A673 (cell line): Measurements from ENCODE around the gene DBX1. TPM values are rescaled to one million over a fixed set of nuclear protein-coding genes. Genes with fewer than 3 reads are reported as not detected.
"Not testable (repeated sequence)": the region's sequence is repeated elsewhere in the genome, so short reads cannot be mapped to it uniquely, and the experiment has no call there.

Experiments
- BruUV-seq: library from RNA; stranded (reverse); fragments of 400-500 nt; replicated peaks from 2 replicates; lab custom pipeline; 2021; lab: Mats Ljungman, UMichigan
- CTCF ChIA-PET: fragments of 300-600 bp; sonication (Branson Sonifier 250); formaldehyde crosslinking; loops from one replicate; lab custom pipeline; 2022; ENCODE audit warnings: antibody characterized with exemption; lab: Charles Lee
- POLR2A ChIA-PET: fragments of 300-600 bp; sonication (Branson Sonifier 250); formaldehyde crosslinking; loops from one replicate; lab custom pipeline; 2022; ENCODE audit warnings: antibody characterized with exemption; ENCODE audit not compliant: low non-redundant PET; lab: Charles Lee
- DNase-seq: peaks from one replicate; pipeline ENCODE4 v3.0.0-alpha.2; 2015; ENCODE audit warnings: low spot score
- H3K27ac ChIP-seq: fragments of 200-600 bp; sonication (generic); 2 replicates; pipeline ENCODE4 v1.5.1; 2016; ENCODE audit warnings: mixed run types, low read depth, mild to moderate bottlenecking, mixed read lengths, antibody characterized with exemption, low read length; ENCODE audit not compliant: poor library complexity, severe bottlenecking
- H3K27me3 ChIP-seq: fragments of 200-600 bp; sonication (generic); replicated peaks from 2 replicates; pipeline ENCODE4 v1.6.1; 2017; ENCODE audit warnings: mixed run types, low read depth, mild to moderate bottlenecking, mixed read lengths, antibody characterized with exemption, low read length; ENCODE audit not compliant: insufficient read depth, poor library complexity
- H3K36me3 ChIP-seq: fragments of 200-600 bp; sonication (generic); 2 replicates; pipeline ENCODE4 v1.6.1; 2016; ENCODE audit warnings: mixed run types, mild to moderate bottlenecking, mixed read lengths, antibody characterized with exemption, low read length; ENCODE audit not compliant: insufficient read depth, poor library complexity, severe bottlenecking
- H3K4me1 ChIP-seq: fragments of 200-600 bp; sonication (generic); 2 replicates; pipeline ENCODE4 v1.6.1; 2017; ENCODE audit warnings: mixed run types, mild to moderate bottlenecking, mixed read lengths, antibody characterized with exemption, low read length; ENCODE audit not compliant: insufficient read depth, poor library complexity, severe bottlenecking
- H3K4me3 ChIP-seq: fragments of 200-600 bp; sonication (generic); 2 replicates; pipeline ENCODE4 v1.5.1; 2016; ENCODE audit warnings: low read depth, mixed run types, mild to moderate bottlenecking, mixed read lengths, low read length; ENCODE audit not compliant: poor library complexity, severe bottlenecking
- H3K9me3 ChIP-seq: fragments of 200-600 bp; sonication (generic); 2 replicates; pipeline ENCODE4 v1.6.1; 2016; ENCODE audit warnings: mixed run types, low read depth, mild to moderate bottlenecking, mixed read lengths, antibody characterized with exemption, low read length; ENCODE audit not compliant: poor library complexity, severe bottlenecking
- CTCF ChIP-seq: fragments of 300-800, 200-600 bp; sonication (generic); conservative IDR thresholded peaks from 2 replicates; pipeline ENCODE4 v1.5.1; 2017; ENCODE audit warnings: low read depth, mild to moderate bottlenecking, antibody characterized with exemption, low read length, moderate library complexity, mixed read lengths
- EZH2 ChIP-seq: fragments of 200-600 bp; sonication (generic); IDR thresholded peaks from 2 replicates; pipeline ENCODE4 v1.6.1; 2017; ENCODE audit warnings: borderline replicate concordance, low read depth, mild to moderate bottlenecking, mixed read lengths, antibody characterized with exemption, low read length; ENCODE audit not compliant: poor library complexity, severe bottlenecking
- intact Hi-C: fragments of 100-400 bp; cut with micrococcal nuclease; formaldehyde crosslinking; loops from one replicate; pipeline ENCODE4 v1.10.0; 2022; ENCODE audit not compliant: unreplicated experiment
- total RNA-seq: library from RNA; stranded (reverse); gene quantifications from 2 replicates; pipeline ENCODE4 v1.2.3, GENCODE V29; 2021

Gene DBX1
- total RNA-seq, 1 experiment from 2014 or later = not detected

GRCh38 chr11:20201231-20201630 lies 41.0 kb upstream of the DBX1 start:
- no TSS peak for BruUV-seq
- ChIA-PET POLR2A (no interaction called here), CTCF (no interaction called here)
- no peaks in the 10 kb centered on the region for H3K9me3 ChIP-seq
- H3K27me3 ChIP-seq = peaks cover 10% of the 10 kb centered on the region
- H3K36me3 ChIP-seq = no peaks in the 10 kb centered on the region
- DNase-seq = no peak
- H3K4me1 ChIP-seq = no peaks in the 10 kb centered on the region
- no peak overlapping the region for H3K4me3 ChIP-seq
- no peak overlapping the region for H3K27ac ChIP-seq
- intact Hi-C loops = no loop called here
- no peak for TF ChIP-seq CTCF
- TF ChIP-seq EZH2 = no peak

- H3K36me3 ChIP-seq, POLR2A ChIA-PET, CTCF ChIA-PET, intact Hi-C loops, H3K27me3 ChIP-seq, H3K4me3 ChIP-seq, DNase-seq, H3K9me3 ChIP-seq, H3K4me1 ChIP-seq, BruUV-seq, H3K27ac ChIP-seq: not testable (repeated sequence)
Observed at GRCh38 chr11:20200331-20200955, 40.2 kb upstream of the DBX1 start.

GRCh38 chr11:20197881-20198280 lies 37.6 kb upstream of the DBX1 start:
- BruUV-seq = no TSS peak
- CTCF ChIA-PET = no interaction called here
- intact Hi-C loops = no loop called here
- H3K36me3 ChIP-seq = no peaks in the 10 kb centered on the region
- H3K27me3 ChIP-seq = no peaks in the 10 kb centered on the region
- no peaks in the 10 kb centered on the region for H3K4me1 ChIP-seq
- DNase-seq = no peak
- no peak overlapping the region for H3K4me3 ChIP-seq
- POLR2A ChIA-PET = no interaction called here
- no peaks in the 10 kb centered on the region for H3K9me3 ChIP-seq
- TF ChIP-seq CTCF = no peak
- TF ChIP-seq EZH2 = no peak
- no peak overlapping the region for H3K27ac ChIP-seq

DNA sequence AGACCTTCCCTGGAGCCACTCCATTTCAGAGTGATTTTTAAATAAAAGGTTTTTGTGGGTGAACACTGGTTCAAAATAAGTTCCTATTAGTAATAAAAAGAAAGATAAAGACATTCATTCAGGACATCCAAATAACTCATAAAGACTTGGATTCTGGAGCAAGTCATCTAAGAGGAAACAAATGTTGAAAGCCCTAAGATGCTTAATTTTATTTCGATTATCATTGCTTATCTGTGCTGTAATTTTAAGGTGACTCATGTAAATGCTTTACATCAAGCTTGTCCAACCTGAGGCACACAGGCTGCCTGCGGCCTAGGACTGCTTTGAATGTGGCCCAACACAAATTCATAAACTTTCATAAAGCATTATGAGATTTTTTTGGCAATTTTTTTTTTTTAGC lies 34.2 kb upstream of the DBX1 start:
- H3K36me3 ChIP-seq = no peaks in the 10 kb centered on the region
- no peak overlapping the region for H3K27ac ChIP-seq
- H3K27me3 ChIP-seq = no peaks in the 10 kb centered on the region
- intact Hi-C loops = no loop called here
- no peak for DNase-seq
- no TSS peak for BruUV-seq
- POLR2A ChIA-PET = no interaction called here
- H3K4me3 ChIP-seq = no peak overlapping the region
- no peaks in the 10 kb centered on the region for H3K9me3 ChIP-seq
- no peak for TF ChIP-seq CTCF
- TF ChIP-seq EZH2 = no peak
- H3K4me1 ChIP-seq = no peaks in the 10 kb centered on the region
- CTCF ChIA-PET = no interaction called here
